Chondrocyte (in vitro differentiated cells): Measurements from ENCODE around the gene CCDC47. TPM values are rescaled to one million over a fixed set of nuclear protein-coding genes. Genes with fewer than 3 reads are reported as not detected.
A peak's percentile ranks its signal among the peaks of the same experiment; 100 is the strongest.

Source experiments
- DNase-seq: peaks from one replicate; pipeline ENCODE4 v3.0.0; 2021; ENCODE audit warnings: mixed read lengths, low spot score
- H3K27ac Mint-ChIP-seq: one replicate; pipeline ENCODE4 v1.8.0; 2021; ENCODE audit warnings: mild to moderate bottlenecking, moderate library complexity, mixed read lengths; ENCODE audit not compliant: unreplicated experiment
- H3K27me3 Mint-ChIP-seq: 2 replicates; pipeline ENCODE4 v1.8.0; 2021; ENCODE audit warnings: low read depth, mixed read lengths
- H3K36me3 Mint-ChIP-seq: 2 replicates; pipeline ENCODE4 v1.8.0; 2021; ENCODE audit warnings: low read depth, mixed read lengths
- H3K4me1 Mint-ChIP-seq: 2 replicates; pipeline ENCODE4 v1.8.0; 2021; ENCODE audit warnings: low read depth, mild to moderate bottlenecking, mixed read lengths
- H3K4me3 Mint-ChIP-seq: one replicate; pipeline ENCODE4 v1.8.0; 2021; ENCODE audit warnings: mild to moderate bottlenecking, moderate library complexity, mixed read lengths; ENCODE audit not compliant: unreplicated experiment
- H3K9me3 Mint-ChIP-seq: 2 replicates; pipeline ENCODE4 v1.8.0; 2021; ENCODE audit warnings: low read depth, mixed read lengths
- CTCF ChIP-seq: fragments of 200-600 bp; sonication (generic); IDR thresholded peaks from 2 replicates; pipeline ENCODE4 v1.5.0; 2021; ENCODE audit warnings: antibody characterized with exemption, mild to moderate bottlenecking, moderate library complexity
- total RNA-seq: library from RNA; stranded (reverse); gene quantifications from 3 replicates; pipeline ENCODE4 v1.2.1, GENCODE V29; 2021

CCDC47 gene
- total RNA-seq, 1 donor from 2014 or later, result 65.1 TPM

DNA sequence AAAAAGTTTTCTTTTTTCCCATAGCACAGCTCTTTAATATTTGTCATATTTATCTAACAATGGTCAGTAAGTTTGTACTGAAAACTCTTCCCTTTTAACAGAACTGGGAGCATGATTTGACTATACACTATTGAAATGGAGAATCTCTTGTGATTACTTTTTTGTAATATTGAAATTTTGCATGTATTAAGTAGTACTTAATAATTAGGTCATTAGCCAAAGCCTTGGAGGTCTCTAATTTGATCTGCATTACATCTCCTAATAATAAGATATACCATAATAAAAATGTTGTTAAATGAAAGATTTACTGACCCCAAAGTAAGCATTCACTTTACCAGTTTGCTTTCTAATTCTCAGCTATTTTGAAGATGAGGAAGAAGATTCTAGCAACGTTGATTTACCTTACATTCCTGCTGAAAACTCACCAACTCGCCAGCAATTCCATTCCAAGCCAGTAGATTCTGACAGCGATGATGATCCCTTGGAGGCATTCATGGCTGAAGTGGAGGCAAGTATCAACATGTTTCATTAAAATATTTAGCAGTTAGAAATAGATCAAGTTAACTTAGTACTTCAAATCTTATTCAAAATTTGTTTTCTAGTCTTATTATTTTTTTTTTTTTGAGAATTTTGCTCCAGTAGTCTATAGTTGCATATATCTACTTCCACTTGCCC lies 18.8 kb upstream of the CCDC47 start:
- TF ChIP-seq CTCF, result no peak

GRCh38 chr17:63790057-63790456 lies 16.7 kb upstream of the CCDC47 start:
- no peak for DNase-seq
- Mint-ChIP-seq H3K4me1 (peaks cover 7% of the 10 kb centered on the region), H3K27ac (peak overlapping the region; percentile 49), H3K4me3 (no peak overlapping the region), H3K36me3 (peaks cover 21% of the 10 kb centered on the region), H3K27me3 (no peaks in the 10 kb centered on the region), H3K9me3 (no peaks in the 10 kb centered on the region)
- no peak for TF ChIP-seq CTCF

More for the DNA sequence above, 18.8 kb upstream of the CCDC47 start:
- Mint-ChIP-seq H3K36me3 (peaks cover 28% of the 10 kb centered on the region), H3K9me3 (no peaks in the 10 kb centered on the region), H3K27me3 (no peaks in the 10 kb centered on the region), H3K27ac (no peak overlapping the region), H3K4me3 (no peak overlapping the region), H3K4me1 (no peaks in the 10 kb centered on the region)
- DNase-seq, result no peak

GRCh38 chr17:63786971-63787711 lies 13.7 kb upstream of the CCDC47 start:
- Mint-ChIP-seq H3K4me3 (no peak overlapping the region), H3K27ac (no peak overlapping the region), H3K9me3 (no peaks in the 10 kb centered on the region), H3K27me3 (no peaks in the 10 kb centered on the region), H3K36me3 (peaks cover 13% of the 10 kb centered on the region), H3K4me1 (peaks cover 15% of the 10 kb centered on the region)
- DNase-seq, result no peak
- TF ChIP-seq CTCF, result no peak

GRCh38 chr17:63786117-63786516 lies 12.7 kb upstream of the CCDC47 start:
- peaks cover 15% of the 10 kb centered on the region for H3K4me1 Mint-ChIP-seq
- H3K9me3 Mint-ChIP-seq, result no peaks in the 10 kb centered on the region
- TF ChIP-seq CTCF, result no peak
- DNase-seq, result no peak
- no peaks in the 10 kb centered on the region for H3K27me3 Mint-ChIP-seq
- H3K27ac Mint-ChIP-seq, result no peak overlapping the region
- no peak overlapping the region for H3K4me3 Mint-ChIP-seq
- H3K36me3 Mint-ChIP-seq, result peaks cover 13% of the 10 kb centered on the region

GRCh38 chr17:63785556-63785955 lies 12.2 kb upstream of the CCDC47 start:
- Mint-ChIP-seq H3K36me3 (peaks cover 13% of the 10 kb centered on the region), H3K4me1 (peaks cover 21% of the 10 kb centered on the region), H3K27ac (peak overlapping the region; percentile 63), H3K4me3 (no peak overlapping the region), H3K9me3 (no peaks in the 10 kb centered on the region), H3K27me3 (no peaks in the 10 kb centered on the region)
- DNase-seq, result no peak
- TF ChIP-seq CTCF, result no peak
